Stimulated activated CD8-positive, alpha-beta memory T cell treated with anti-CD3 and anti-CD28 coated beads, Interleukin-7, amount 100 ng/mL, for 1 hour (primary cell): ENCODE measurements around the gene EPOP.
A peak's percentile ranks its signal among the peaks of the same experiment; 100 is the strongest.

Experiments used
- DNase-seq, 2 donors: peaks; one replicate each; pipeline ENCODE4 v3.0.0-alpha.2; 2020; ENCODE audit warnings: low read depth in 2 of 2

Gene EPOP

DNA sequence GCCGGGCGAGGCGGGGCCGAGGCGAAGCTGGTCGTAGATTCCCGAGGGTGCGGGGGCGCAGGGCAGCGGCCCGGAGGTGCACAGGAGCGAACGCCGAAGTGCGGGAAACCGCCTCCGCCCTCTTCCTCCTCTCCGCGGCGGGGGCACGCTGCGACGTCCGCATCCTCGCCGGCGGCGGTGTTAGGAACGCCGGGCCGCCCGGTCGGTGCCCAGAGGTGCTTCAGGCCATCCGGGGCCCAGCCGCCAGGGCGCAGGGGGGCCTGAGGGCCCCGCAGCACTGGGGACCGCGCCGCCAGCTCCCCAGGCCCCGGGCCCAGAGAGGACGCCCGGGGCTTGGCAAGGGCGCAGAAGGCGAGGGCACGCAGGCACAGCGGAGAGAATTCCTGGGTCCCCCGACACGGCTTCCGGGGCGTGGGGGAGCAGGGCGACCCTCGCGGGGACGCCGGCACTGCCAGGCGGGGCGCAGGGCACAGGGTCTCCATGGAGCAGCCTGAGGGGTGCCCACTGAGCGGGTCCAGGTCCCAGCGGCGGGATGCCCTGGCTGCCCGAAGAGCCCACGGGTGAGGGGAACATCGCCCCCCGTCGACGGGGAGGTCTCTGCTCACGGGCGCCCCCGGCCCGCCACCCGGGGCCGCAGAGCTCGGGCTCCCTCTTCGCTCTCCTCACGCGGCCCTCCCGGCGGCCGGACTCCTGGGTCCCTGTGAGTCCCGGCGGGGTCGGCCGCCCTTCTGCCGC lies 576 bp downstream of the EPOP start:
- DNase-seq, result no peak

- DNase-seq, result no peak
These were observed 1.1 kb downstream of the EPOP start for GRCh38 chr17:38673707-38674013.

DNA sequence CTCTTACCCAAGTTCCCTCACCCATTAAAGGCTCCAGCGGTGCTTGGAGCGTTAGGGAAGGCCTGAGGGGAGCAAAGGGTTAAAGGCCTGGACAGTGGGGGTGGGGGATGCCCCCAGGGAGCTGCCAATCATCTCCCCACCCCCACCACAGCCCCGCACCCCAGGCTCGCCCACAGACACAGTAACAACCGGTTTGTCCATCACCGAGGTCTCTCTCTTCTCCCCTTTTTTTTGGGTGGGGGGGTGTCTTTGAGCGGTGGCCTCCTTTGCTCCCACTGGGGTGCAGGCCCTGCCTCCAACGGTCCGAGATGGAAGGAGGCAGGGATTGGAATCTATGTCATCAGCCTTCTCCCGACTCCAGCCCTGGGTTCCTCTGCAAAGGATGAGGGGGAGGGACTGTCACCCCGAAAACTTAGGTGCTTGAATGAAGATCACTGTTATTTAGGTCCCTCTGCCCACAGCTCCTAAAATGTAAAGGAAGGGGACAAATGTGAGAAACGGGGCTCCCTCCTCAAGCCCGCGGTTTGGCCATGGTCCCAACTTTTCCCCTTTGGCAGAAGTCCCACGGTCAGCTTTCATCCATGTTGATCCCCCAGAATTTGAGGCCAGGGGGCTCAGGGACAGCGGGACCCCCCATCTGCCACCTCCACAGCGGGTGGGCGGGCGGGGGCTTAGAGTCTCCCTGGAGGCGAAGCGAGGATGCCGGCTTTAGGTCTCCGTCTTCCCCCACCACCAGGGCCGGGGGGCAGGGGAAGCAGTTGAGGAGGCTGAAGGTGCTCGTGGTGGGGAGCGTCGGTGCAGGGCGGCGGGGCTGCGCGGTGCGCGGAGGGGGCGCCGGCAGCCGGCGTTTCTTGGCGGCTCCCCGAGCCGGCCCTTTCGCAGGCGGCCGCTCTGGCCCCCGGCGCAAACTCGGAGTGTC lies 1.7 kb downstream of the EPOP start:
- DNase-seq, result no peak

DNA sequence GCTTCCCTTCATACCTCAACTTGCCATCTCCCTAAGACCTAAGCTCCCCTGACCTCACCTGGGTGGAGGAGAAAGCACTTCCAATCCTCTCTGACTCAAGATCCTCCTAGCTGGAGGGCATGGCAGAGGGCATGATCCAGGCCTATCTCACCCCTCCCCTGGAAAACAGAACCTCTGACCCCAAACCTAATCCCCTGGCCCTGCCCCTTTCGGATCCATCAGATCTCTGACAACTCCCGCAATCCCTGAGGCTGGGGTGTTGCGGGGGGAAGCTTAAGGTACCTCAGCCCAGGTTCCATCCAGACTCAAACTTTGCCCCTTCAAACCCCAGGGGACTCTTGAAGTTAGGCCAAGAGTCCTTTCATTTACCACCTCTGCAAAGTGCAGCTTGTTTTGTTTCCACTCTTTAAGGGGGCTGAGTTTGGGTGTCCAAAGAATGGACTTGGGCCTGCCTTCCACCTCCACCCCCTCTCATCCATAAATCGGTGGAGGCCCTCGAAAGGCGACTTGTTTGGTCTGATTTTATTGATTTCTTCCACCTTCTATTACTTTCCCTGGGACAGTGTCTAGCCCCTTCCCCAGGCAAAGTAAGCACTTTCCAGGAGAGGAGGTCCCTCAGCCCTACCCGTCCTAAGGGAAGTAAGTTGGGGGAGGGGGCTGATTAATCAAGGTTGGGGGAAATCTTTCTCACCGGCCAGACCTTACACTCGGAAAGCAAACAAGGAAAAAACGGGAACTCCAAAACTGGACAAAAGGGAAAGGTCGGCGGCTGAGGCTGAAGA lies 2.6 kb downstream of the EPOP start:
- DNase-seq, result no peak

DNA sequence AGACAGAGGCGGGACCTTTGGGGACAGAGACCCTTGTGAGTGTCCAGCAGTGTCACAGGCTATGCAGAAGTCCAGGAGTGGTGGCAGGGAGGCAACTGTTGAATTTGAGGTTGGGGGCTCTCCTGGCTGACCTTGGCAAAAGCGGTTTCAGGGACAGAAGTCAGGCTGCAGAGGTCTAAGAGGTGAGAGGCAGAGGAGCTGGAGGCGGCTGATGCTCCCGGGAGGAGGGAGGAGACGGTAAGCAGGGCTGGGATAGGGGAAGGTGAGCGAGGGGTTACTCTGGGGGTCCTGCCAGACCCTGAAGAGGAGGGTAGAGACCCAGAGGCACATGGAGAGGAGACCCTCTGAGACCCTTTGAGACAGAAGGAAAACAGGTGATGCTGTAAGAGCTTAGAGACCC lies 5.2 kb downstream of the EPOP start:
- no peak for DNase-seq

DNA sequence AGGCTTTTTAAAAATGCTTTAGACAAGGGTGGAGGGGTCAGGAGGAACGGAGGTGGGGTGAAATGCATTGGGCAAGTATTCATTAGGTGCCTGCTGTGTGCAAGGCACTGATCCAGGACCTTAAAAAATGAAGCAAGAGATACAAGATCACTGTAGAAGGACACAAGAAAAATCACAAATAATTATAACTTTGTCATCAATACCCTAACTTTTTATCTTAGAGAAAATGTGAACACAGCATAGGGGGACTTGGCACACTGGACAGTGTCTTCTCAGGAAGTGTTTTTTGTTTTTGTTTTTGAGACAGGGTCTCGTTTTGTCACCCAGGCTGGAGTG lies 7.0 kb downstream of the EPOP start:
- no peak for DNase-seq

- peak in 1 of 2 donors; percentile 24 for DNase-seq
These were observed 7.5 kb downstream of the EPOP start for GRCh38 chr17:38667099-38667786.

- no peak for DNase-seq
These were observed 10.7 kb downstream of the EPOP start for GRCh38 chr17:38663964-38664644.

DNA sequence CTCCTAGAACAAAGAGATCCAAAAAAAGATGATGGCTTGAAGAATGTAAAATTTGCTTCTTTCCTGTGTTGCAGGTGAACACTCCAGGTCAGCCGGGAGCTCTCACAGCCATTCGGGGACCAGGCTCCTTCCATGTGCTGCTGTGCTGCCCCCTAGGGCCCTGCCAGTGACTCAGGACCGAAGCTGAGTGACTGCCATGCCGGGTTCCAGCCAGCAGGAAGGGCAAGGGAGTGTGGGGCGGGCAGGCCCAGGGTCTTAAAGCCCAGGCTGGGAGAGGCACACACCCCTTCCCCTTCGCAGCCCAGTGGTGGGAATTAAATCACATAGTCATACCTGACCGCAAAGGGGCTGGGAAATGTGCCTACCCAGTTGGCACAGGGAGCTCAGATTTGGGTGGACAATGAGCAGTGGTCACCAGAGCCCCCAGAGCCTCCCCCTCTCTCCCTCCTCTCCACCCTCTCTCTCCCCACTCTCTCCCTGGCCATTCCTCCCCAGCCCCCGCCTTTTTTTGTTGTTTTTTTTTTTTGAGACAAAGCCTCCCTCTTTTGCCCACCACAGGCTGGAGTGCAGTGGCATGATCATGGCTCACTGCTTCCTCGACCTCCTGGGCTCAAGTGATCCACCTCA lies 11.5 kb downstream of the EPOP start:
- DNase-seq, result no peak

DNA sequence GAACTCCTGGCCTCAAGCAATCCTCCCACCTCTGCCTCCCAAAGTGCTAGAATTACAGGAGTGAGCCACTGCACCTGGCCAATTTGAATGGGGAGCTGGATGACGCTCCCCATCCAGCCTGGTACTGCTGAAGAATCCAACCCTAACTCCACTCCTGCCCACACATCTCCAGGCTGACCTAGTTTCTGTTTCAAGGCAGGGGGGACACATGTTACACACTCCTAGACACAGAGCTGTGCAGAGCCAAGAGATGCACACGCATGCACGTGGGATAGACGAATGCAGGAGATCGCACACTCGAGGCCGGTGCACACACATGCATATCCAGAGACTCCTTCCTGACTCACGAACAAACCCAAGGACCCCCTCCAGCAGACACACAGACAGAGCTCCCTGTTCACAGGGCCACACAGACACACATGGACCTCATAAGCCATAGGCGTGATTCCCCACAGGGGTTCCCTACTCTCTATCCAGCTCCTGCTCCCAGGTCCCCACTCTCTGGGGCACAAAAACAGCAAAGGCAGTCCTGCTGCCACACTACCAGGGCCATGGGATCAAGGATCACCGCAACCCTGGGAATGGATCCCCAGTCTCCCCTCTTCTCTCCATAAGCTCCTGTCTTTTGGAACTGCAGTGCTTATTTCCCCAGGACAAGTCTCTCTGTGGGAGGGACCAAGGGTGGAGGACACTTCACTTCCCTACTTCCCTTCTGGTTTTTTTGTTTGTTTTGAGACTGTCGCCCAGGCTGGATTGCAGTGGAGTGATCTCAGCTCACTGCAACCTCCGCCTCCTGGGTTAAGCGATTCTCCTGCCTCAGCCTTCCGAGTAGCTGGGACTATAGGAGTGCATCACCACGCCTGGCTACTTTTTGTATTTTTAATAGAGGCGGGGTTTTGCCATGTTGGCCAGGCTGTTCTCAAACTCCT lies 14.4 kb downstream of the EPOP start:
- DNase-seq, result no peak

DNA sequence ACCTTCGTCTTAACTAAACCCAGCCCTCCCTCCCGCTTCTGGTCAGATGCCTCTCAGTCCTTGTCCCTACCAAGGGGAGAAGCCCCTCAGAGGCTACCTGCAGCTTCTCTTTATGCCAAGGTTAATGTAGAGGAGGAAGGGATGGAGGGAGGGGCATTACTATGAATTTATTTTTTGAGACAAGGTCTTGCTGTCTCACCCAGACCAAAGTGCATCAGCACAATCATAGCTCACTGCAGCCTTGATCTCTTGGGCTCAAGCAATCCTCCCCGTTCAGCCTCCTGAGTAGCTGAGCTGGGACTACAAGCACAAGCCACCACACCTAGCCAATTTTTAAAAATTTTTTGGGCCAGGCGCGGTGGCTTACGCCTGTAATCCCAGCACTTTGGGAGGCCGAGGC lies 15.3 kb downstream of the EPOP start:
- no peak for DNase-seq

GRCh38 chr17:38658741-38659345 lies 15.9 kb downstream of the EPOP start:
- DNase-seq, result no peak

GRCh38 chr17:38657824-38658740 lies 16.7 kb downstream of the EPOP start:
- DNase-seq, result no peak

DNA sequence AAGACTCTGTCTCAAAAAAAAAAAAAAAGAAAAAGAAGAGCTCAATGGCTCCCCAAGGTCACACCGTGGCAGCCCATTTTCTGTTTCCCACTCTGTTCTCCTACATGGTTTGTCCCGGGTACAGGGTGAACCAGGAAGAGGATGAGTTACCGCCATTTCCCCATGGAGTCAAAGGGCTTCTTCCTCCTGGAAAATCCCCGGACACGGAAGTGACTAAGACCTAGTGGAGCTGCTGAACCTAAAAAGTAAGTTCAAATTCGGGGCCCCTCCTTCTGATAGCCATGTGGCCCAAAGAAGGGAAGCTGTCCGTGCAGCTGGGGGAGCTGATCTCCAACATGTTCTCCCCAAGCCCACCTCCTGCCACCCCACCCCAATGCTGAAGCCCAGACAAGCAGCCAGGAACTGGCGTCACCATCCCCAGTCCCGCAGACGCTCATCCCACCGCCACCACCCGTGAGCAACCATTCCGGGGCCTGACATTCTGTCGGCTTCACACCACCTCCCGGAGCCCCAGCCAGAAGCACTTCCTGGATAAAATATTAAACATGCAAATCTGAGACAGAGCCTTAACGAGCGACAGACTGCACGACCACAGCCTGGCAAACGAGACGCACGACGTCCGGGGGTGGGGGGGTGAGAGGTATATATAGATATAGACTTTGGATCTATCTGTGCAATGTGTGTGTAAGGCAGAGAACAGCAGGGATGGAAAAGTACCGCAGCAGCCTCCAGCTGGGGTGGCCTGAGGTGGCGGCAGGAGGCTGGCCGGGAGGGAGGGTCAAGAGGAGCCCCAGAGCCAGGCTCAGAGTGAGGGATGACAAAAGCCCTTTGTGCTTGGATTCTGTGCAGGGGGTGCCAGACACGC lies 17.6 kb downstream of the EPOP start:
- DNase-seq, result no peak

DNA sequence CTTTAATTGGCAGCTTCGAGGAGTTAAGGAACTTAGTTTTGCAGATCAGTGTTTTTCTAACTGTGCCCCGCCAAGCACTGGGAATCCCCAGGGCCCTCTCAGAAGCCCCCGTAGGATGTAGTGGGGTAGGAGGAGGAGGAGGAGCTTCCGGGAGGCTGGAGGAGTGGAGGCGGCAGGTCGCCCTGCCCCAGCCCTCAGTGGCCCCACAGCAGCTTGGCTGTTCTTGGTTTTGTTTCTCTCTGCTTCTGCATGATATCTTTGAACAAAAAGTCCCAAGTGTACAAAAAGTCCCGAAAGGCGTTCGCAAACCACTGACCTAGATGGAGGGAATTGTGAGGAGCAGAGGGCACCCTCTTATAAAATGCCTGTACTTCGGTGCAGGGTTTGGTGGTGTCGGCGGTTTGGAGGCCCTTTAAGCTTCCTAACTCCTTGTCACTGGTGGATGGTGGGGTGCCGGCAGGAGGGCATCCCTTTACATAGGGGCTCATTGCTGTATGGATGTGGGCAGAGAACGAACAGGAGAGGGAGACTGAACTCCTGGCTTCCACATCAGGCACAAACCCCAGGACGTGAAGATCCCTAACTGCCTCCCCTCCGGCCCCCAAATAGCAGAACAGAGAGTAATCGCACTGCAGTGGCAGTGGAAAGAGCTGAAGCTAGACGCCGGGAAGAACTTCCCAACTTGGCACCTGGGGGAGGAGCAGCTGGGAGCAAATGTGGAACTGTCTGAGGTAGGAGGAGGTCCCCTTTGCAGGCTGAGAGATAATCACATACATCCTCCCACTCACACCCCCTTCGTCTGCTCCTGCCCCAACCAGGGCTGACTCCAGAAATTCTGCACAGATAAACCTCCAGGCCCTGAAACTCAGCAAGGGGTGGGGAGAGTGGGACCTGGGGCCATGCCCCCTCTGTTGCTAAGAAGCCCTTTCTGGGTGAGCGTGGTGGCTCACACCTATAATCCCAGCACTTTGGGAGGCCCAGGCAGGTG lies 20.1 kb downstream of the EPOP start:
- DNase-seq, result no peak

DNA sequence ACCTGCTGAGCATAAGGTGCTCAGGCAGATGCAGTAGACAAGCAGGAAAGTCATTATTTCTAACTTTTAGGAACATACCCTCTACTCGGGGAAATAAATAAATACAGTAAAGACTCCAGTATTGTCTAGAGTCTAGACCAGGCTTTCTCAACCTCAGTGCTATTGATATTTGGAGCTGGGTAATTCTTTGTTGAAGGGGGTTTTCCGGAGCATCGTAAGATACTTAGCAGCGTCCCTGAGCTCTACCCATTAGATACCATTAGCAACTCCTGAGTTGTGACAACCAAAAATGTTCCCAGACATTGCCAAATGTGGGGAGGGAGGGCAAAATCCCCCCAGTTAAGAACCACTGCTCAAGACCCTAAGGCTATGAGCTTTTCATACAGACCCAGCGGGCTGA lies 21.1 kb downstream of the EPOP start:
- DNase-seq, result no peak
